ENCODE data around the gene LRRK1.

LRRK1 gene

GRCh38 chr15:100934726-100935125 lies 15.6 kb downstream of the LRRK1 start:
- H3K27ac ChIP-seq (ENCODE audit: low read length), result no peak overlapping the region
- H3K4me1 ChIP-seq (ENCODE audit: low read length), result peaks cover 37% of the 10 kb centered on the region
- H3K9ac ChIP-seq (ENCODE audit: low read length), result no peak overlapping the region
- H3K36me3 ChIP-seq (replicated peaks; ENCODE audit: low read depth, low read length), result peaks cover 57% of the 10 kb centered on the region
- peaks cover 3% of the 10 kb centered on the region; the same call in 1 of the 2 replicates for H3K9me3 ChIP-seq (ENCODE audit: insufficient read depth, low read length)
- H2AFZ ChIP-seq (ENCODE audit: low read depth, low read length), result no peak overlapping the region
- H4K20me1 ChIP-seq (ENCODE audit: insufficient read depth, low read length), result peaks cover 28% of the 10 kb centered on the region
- H3K4me2 ChIP-seq (ENCODE audit: low read length), result no peak overlapping the region; the same call in 1 of the 2 replicates
- no peak overlapping the region for H3K4me3 ChIP-seq (ENCODE audit: low read length)
- H3K79me2 ChIP-seq (ENCODE audit: low read length), result peaks cover 14% of the 10 kb centered on the region
- TF ChIP-seq CTCF (IDR thresholded peaks at IDR 0.05; ENCODE audit: low read depth, low read length) (peak; percentile 23), EZH2phosphoT487 (IDR thresholded peaks at IDR 0.05; ENCODE audit: low read depth) (no peak)
- no peaks in the 10 kb centered on the region for H3K27me3 ChIP-seq (ENCODE audit: low read depth, low read length)

GRCh38 chr15:100937171-100937570 lies 18.0 kb downstream of the LRRK1 start:
- TF ChIP-seq CTCF (IDR thresholded peaks at IDR 0.05; ENCODE audit: low read depth, low read length) (no peak), EZH2phosphoT487 (IDR thresholded peaks at IDR 0.05; ENCODE audit: low read depth) (no peak)
- no peak overlapping the region for H3K27ac ChIP-seq (ENCODE audit: low read length)
- no peaks in the 10 kb centered on the region for H3K9me3 ChIP-seq (ENCODE audit: insufficient read depth, low read length)
- peaks cover 56% of the 10 kb centered on the region for H3K36me3 ChIP-seq (replicated peaks; ENCODE audit: low read depth, low read length)
- H3K27me3 ChIP-seq (ENCODE audit: low read depth, low read length), result no peaks in the 10 kb centered on the region
- H3K4me3 ChIP-seq (ENCODE audit: low read length), result no peak overlapping the region
- H3K4me2 ChIP-seq (ENCODE audit: low read length), result no peak overlapping the region
- peaks cover 54% of the 10 kb centered on the region for H3K4me1 ChIP-seq (ENCODE audit: low read length)
- H3K9ac ChIP-seq (ENCODE audit: low read length), result no peak overlapping the region
- H4K20me1 ChIP-seq (ENCODE audit: insufficient read depth, low read length), result peaks cover 26% of the 10 kb centered on the region
- H3K79me2 ChIP-seq (ENCODE audit: low read length), result peaks cover 33% of the 10 kb centered on the region
- no peak overlapping the region for H2AFZ ChIP-seq (ENCODE audit: low read depth, low read length)

GRCh38 chr15:100939791-100940190 lies 20.6 kb downstream of the LRRK1 start:
- Histone ChIP-seq H3K9me3 (ENCODE audit: insufficient read depth, low read length) (no peaks in the 10 kb centered on the region), H3K79me2 (ENCODE audit: low read length) (peaks cover 38% of the 10 kb centered on the region), H3K9ac (ENCODE audit: low read length) (no peak overlapping the region), H4K20me1 (ENCODE audit: insufficient read depth, low read length) (peaks cover 30% of the 10 kb centered on the region), H2AFZ (ENCODE audit: low read depth, low read length) (no peak overlapping the region), H3K27me3 (ENCODE audit: low read depth, low read length) (no peaks in the 10 kb centered on the region), H3K4me2 (ENCODE audit: low read length) (peak overlapping the region; percentile 19), H3K4me1 (ENCODE audit: low read length) (peaks cover 62% of the 10 kb centered on the region), H3K27ac (ENCODE audit: low read length) (peak overlapping the region; percentile 24; the same call in 1 of the 2 replicates), H3K4me3 (ENCODE audit: low read length) (no peak overlapping the region), H3K36me3 (replicated peaks; ENCODE audit: low read depth, low read length) (peaks cover 47% of the 10 kb centered on the region)
- TF ChIP-seq EZH2phosphoT487 (IDR thresholded peaks at IDR 0.05; ENCODE audit: low read depth) (no peak), CTCF (IDR thresholded peaks at IDR 0.05; ENCODE audit: low read depth, low read length) (no peak)

GRCh38 chr15:100940767-100941379 lies 21.7 kb downstream of the LRRK1 start:
- Histone ChIP-seq H3K9ac (ENCODE audit: low read length) (peak overlapping the region; percentile 32; the same call in 1 of the 2 replicates), H4K20me1 (ENCODE audit: insufficient read depth, low read length) (peaks cover 30% of the 10 kb centered on the region), H3K4me1 (ENCODE audit: low read length) (peaks cover 59% of the 10 kb centered on the region), H3K4me2 (ENCODE audit: low read length) (peak overlapping the region; percentile 68), H3K27ac (ENCODE audit: low read length) (peak overlapping the region; percentile 17; the same call in 1 of the 2 replicates), H3K4me3 (ENCODE audit: low read length) (peak overlapping the region; percentile 42), H2AFZ (ENCODE audit: low read depth, low read length) (no peak overlapping the region), H3K79me2 (ENCODE audit: low read length) (peaks cover 37% of the 10 kb centered on the region), H3K36me3 (replicated peaks; ENCODE audit: low read depth, low read length) (peaks cover 41% of the 10 kb centered on the region), H3K27me3 (ENCODE audit: low read depth, low read length) (no peaks in the 10 kb centered on the region), H3K9me3 (ENCODE audit: insufficient read depth, low read length) (no peaks in the 10 kb centered on the region)
- TF ChIP-seq CTCF (IDR thresholded peaks at IDR 0.05; ENCODE audit: low read depth, low read length) (no peak), EZH2phosphoT487 (IDR thresholded peaks at IDR 0.05; ENCODE audit: low read depth) (no peak)

Measured in OCI-LY3 (cell line).